ENCODE measurements around the gene NFAM1.

The NFAM1 gene

DNA sequence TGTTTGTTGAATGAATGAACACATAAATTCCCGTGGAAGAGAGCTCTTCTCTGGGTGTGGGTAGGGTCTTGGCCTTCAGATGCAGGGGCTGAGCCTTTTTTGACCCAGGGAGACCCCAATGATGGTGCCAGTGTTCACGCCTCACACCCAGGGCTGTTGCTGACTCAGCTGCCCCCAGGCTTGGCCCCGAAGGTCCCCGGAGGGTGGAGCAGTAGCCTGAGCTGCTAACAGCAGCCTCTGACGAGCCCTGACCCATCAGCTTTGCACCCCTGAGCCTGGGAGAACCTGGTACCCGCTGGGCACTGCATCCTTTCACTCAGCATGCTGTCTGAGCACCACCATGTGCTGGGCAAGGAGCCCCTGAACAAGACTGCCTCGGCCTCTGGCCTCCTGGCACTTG is 23.9 kb downstream of the NFAM1 start:
- DNase-seq (ENCODE audit: low spot score): no peak
- Histone ChIP-seq H3K4me3 (no peak overlapping the region), H3K27ac (no peak overlapping the region)
- TF ChIP-seq CTCF (IDR thresholded peaks at IDR 0.05): no peak

DNA sequence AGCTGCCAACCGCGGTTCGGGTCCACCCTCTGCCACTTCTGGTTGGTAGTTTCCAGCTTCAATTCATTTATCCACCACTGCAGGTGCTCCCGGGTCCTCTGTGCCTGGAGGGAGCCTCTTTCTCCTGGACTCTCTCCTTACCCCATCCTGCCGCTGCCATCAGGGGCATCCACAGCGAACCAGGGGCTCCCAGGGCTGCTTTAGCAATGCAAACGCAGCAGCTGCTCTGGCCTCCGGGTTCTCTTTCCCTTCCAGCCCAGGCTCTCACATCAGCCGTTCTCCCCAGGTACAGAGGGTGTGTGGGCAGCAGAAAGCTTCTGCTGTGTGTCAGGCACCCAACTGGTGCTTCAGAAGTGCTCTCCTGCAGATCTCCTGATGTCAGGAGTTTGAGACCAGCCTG is 27.9 kb downstream of the NFAM1 start:
- no peak for TF ChIP-seq CTCF (IDR thresholded peaks at IDR 0.05)
- no peak overlapping the region for H3K4me3 ChIP-seq
- no peak for DNase-seq (ENCODE audit: low spot score)
- H3K27ac ChIP-seq: no peak overlapping the region

DNA sequence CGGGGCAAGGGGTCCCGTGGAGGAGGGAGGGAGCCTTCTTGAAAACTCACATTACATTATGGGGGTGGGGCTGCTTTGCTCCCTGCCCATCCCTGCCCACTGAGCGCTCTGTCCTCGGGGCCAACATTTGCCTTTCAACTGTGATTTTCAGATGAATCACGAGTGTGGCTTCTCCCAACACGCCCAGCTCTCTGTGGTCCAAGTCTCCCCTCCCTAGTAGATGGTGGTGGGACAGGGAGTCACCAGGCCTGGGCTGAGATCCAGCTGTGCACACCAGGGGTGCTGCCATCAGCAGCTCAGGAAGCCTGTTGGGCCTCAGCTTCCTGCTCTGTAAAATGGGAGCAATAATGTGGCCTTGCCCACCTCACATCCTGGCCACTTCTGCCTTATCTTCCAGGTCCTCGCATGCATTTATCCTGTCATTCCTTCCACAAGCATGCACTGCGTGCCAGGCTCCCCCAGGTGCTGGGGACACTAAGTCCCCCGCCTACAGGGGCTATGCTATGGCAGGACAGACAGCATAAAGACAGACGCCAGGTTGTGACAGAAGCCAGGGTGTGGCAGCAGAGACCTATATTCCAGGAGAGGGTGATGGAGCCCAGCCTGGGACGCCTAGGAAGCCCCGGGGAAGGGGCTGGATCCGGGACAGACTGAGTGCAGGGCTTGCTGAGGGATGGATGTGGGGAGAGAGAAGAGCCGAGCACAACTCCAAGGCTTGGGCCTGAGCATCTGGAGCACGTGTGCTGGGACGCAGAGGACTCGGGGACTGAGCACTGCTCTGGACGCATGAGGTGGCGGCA is 30.5 kb downstream of the NFAM1 start:
- DNase-seq (ENCODE audit: low spot score): no peak
- H3K27ac ChIP-seq: no peak overlapping the region
- TF ChIP-seq CTCF (IDR thresholded peaks at IDR 0.05): no peak
- H3K4me3 ChIP-seq: no peak overlapping the region

- no peak overlapping the region for H3K27ac ChIP-seq
- no peak overlapping the region for H3K4me3 ChIP-seq
- no peak for TF ChIP-seq CTCF (IDR thresholded peaks at IDR 0.05)
- no peak for DNase-seq (ENCODE audit: low spot score)
Measured at GRCh38 chr22:42400811-42401534, 31.2 kb downstream of the NFAM1 start.

- DNase-seq (ENCODE audit: low spot score): no peak
- TF ChIP-seq CTCF (IDR thresholded peaks at IDR 0.05): no peak
- no peak overlapping the region for H3K4me3 ChIP-seq
- no peak overlapping the region for H3K27ac ChIP-seq
Measured at GRCh38 chr22:42399315-42400271, 32.6 kb downstream of the NFAM1 start.

DNA sequence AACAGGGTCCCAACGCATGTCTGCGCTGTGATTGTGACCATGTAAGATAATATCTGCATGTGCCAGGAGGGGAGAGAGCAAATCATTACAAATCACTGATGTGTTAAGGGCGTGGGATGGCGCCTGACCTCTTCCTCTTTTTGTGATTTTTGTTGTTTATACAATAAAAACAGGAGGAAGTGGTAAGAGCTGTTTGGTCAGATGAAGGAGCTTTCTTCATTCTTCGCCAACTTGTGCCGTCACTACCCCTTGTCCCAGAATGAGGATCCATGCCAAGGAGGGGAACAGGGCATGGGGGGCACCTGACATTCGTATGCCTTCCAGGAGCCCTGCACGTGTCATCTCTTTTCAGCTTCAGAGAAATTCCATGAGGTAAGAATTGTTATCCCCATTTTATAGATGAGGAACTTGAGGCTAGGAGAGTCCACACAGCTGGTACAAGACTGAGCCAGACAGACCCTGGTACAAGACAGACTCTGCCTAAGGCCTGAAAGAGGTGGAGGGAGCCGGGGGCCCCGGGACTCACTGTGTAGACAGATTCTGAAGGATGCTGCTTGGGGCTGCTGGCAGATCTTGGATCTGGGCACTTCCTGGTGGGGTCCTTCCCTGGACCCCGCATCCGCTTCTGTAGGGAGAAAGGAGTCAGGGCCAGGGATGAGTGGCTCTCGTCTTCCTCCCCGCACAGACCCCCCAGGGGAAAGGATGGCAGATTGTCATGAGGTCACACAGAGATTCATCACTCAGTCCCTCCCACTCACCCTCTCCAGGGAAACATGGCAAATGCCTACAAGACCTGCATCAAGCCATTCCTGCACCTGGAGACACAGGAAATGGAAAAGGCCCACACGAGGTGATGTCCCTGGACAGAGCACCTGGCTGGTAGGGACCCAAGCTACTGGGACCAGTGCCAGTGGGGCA is 34.6 kb downstream of the NFAM1 start:
- H3K27ac ChIP-seq: peak overlapping the region; percentile 20 to 75
- DNase-seq (ENCODE audit: low spot score): no peak
- no peak for TF ChIP-seq CTCF (IDR thresholded peaks at IDR 0.05)
- H3K4me3 ChIP-seq: no peak overlapping the region

All from coronary artery (tissue), 2 donors.